GM23338 (cell line): ENCODE measurements around the gene YOD1. TPM values are rescaled to one million over a fixed set of nuclear protein-coding genes. Genes with fewer than 3 reads are reported as not detected.

Source experiments
- ATAC-seq: fragments of 200-7000 bp; cut with Tn5 transposase; 3 replicates; pipeline ENCODE4 v1.9.1; 2020
- DNase-seq: peaks from one replicate; pipeline ENCODE4 v3.0.0-alpha.2; 2015; ENCODE audit warnings: low spot score
- H2AFZ ChIP-seq: fragments of 200-600 bp; sonication (generic); 2 replicates; pipeline ENCODE4 v1.8.0; 2016; ENCODE audit warnings: antibody characterized with exemption, mild to moderate bottlenecking, moderate library complexity
- H3F3A ChIP-seq: fragments of 200-600 bp; sonication (generic); replicated peaks from 2 replicates; pipeline ENCODE4 v1.8.0; 2017; ENCODE audit warnings: antibody characterized with exemption, mixed run types, low read depth
- H3K27ac ChIP-seq: fragments of 200-600 bp; sonication (generic); 2 replicates; pipeline ENCODE4 v1.6.1; 2016; ENCODE audit warnings: low read depth
- H3K27me3 ChIP-seq: fragments of 200-600 bp; sonication (generic); 2 replicates; pipeline ENCODE4 v1.8.0; 2016; ENCODE audit warnings: mild to moderate bottlenecking, mixed run types, moderate library complexity; ENCODE audit not compliant: insufficient read depth
- H3K36me3 ChIP-seq: fragments of 200-600 bp; sonication (generic); 2 replicates; pipeline ENCODE4 v1.8.0; 2016; ENCODE audit warnings: mild to moderate bottlenecking; ENCODE audit not compliant: insufficient read depth
- H3K4me1 ChIP-seq: fragments of 200-600 bp; sonication (generic); 2 replicates; pipeline ENCODE4 v1.8.0; 2016; ENCODE audit warnings: mild to moderate bottlenecking, moderate library complexity; ENCODE audit not compliant: insufficient read depth
- H3K4me2 ChIP-seq: fragments of 200-600 bp; sonication (generic); 2 replicates; pipeline ENCODE4 v1.7.1; 2017; ENCODE audit warnings: mixed run types
- H3K4me3 ChIP-seq: fragments of 200-600 bp; sonication (generic); 2 replicates; pipeline ENCODE4 v1.6.1; 2016; ENCODE audit warnings: mixed run types
- H3K79me2 ChIP-seq: fragments of 200-600 bp; sonication (generic); replicated peaks from 2 replicates; pipeline ENCODE4 v1.8.0; 2017; ENCODE audit warnings: mild to moderate bottlenecking; ENCODE audit not compliant: insufficient read depth
- H3K9me2 ChIP-seq: fragments of 200-600 bp; sonication (generic); 2 replicates; pipeline ENCODE4 v1.8.0; 2017; ENCODE audit not compliant: insufficient read depth
- H4K20me1 ChIP-seq: fragments of 200-600 bp; sonication (generic); replicated peaks from 2 replicates; pipeline ENCODE4 v1.8.0; 2017; ENCODE audit warnings: mild to moderate bottlenecking; ENCODE audit not compliant: insufficient read depth
- H3K27ac Mint-ChIP-seq: 2 replicates; pipeline ENCODE4 v1.8.0; 2020; ENCODE audit warnings: inconsistent platforms, mild to moderate bottlenecking, moderate library complexity, mixed read lengths
- H3K27me3 Mint-ChIP-seq: 3 replicates; pipeline ENCODE4 v1.8.0; 2022; ENCODE audit warnings: low read depth, mild to moderate bottlenecking, moderate library complexity, mixed read lengths, inconsistent platforms; ENCODE audit not compliant: insufficient read depth, poor library complexity
- H3K36me3 Mint-ChIP-seq: 3 replicates; pipeline ENCODE4 v1.8.0; 2021; ENCODE audit warnings: low read depth, mild to moderate bottlenecking, inconsistent platforms, moderate library complexity, mixed read lengths
- H3K4me1 Mint-ChIP-seq: 3 replicates; pipeline ENCODE4 v1.8.0; 2020; ENCODE audit warnings: mild to moderate bottlenecking, inconsistent platforms, mixed read lengths
- H3K4me3 Mint-ChIP-seq: 3 replicates; pipeline ENCODE4 v1.8.0; 2021; ENCODE audit warnings: moderate library complexity, mild to moderate bottlenecking, inconsistent platforms, mixed read lengths
- H3K9me3 Mint-ChIP-seq: 3 replicates; pipeline ENCODE4 v1.8.0; 2020; ENCODE audit warnings: moderate library complexity, mild to moderate bottlenecking, inconsistent platforms, mixed read lengths
- CREB1 ChIP-seq: fragments of 250-450 bp; sonication (Bioruptor Pico); IDR thresholded peaks from 2 replicates; pipeline ENCODE4 v1.5.0; 2020; ENCODE audit warnings: low read depth, mild to moderate bottlenecking, moderate library complexity
- EZH2 ChIP-seq: fragments of 200-600 bp; sonication (generic); IDR thresholded peaks from one replicate; pipeline ENCODE4 v1.8.0; 2017; ENCODE audit warnings: antibody characterized with exemption, mild to moderate bottlenecking, low read depth; ENCODE audit not compliant: unreplicated experiment
- EZH2phosphoT487 ChIP-seq: fragments of 200-600 bp; sonication (generic); IDR thresholded peaks from one replicate; pipeline ENCODE4 v1.8.1; 2018; ENCODE audit warnings: antibody characterized with exemption; ENCODE audit not compliant: unreplicated experiment
- JUNB ChIP-seq: IDR thresholded peaks from one replicate; pipeline ENCODE4 v1.6.1; 2016; ENCODE audit warnings: antibody characterized with exemption; ENCODE audit not compliant: unreplicated experiment
- NANOG ChIP-seq: IDR thresholded peaks from 2 replicates; pipeline ENCODE4 v1.6.1; 2016; ENCODE audit warnings: antibody characterized with exemption, borderline replicate concordance
- POLR2AphosphoS5 ChIP-seq: IDR thresholded peaks from 2 replicates; pipeline ENCODE4 v1.6.1; 2016; ENCODE audit warnings: antibody characterized with exemption, low read depth
- STAT1 ChIP-seq: IDR thresholded peaks from one replicate; pipeline ENCODE4 v1.6.1; 2016; ENCODE audit warnings: antibody characterized with exemption; ENCODE audit not compliant: unreplicated experiment
- ZNF114 ChIP-seq: fragments of 250-450 bp; sonication (Bioruptor Pico); IDR thresholded peaks from 2 replicates; pipeline ENCODE4 v1.5.0; 2020; ENCODE audit warnings: mild to moderate bottlenecking, moderate library complexity
- polyA plus RNA-seq: library from polyadenylated mRNA; unstranded; fragments of >200 nt; fragmentation: Nextera tagmentation; extraction: Ambion mirVana; gene quantifications from 2 replicates; pipeline ENCODE4 v1.2.1, GENCODE V29; 2016
- total RNA-seq: library from RNA; depleted of rRNA; stranded (reverse); fragments of >200 nt; shearing (Covaris generic); gene quantifications from 2 replicates; pipeline ENCODE4 v1.2.3, GENCODE V29; 2014
- TF ChIP-seq, protein P1 (sequence below): fragments of 250-450 bp; sonication (Bioruptor Pico); IDR thresholded peaks from 2 replicates; pipeline ENCODE4 v1.5.0; 2020; ENCODE audit warnings: mild to moderate bottlenecking, moderate library complexity
- TF ChIP-seq, protein P2 (sequence below): IDR thresholded peaks from 2 replicates; pipeline ENCODE4 v1.6.1; 2016; ENCODE audit warnings: antibody characterized with exemption
- TF ChIP-seq, protein P3 (sequence below): IDR thresholded peaks from one replicate; pipeline ENCODE4 v1.6.1; 2018; ENCODE audit warnings: antibody characterized with exemption; ENCODE audit not compliant: unreplicated experiment

YOD1 gene
- total and polyA plus RNA-seq, 2 experiments from 2014 or later = 4.6 to 21.9 TPM

DNA sequence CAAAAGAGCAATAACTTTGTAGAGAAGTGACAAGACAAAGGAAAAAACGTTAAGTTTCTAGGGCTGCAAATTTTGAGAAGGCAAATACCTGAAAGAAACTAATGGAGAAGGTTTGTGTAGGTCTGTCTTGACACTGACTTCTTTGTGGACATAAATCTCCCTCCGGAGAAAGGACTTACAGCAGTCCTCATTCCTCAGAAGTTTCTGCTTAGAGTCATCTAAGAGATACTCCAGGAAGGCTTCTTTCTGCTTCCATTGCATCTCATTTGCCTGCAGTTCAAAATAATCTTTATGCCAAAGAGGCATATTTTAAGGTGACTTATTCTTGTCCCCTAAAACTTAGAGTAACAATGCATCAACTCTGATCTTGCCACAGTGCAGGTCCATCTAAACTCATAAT, 33.2 kb upstream of the YOD1 start:
- no peak for ATAC-seq
- peaks cover 15% of the 10 kb centered on the region for H3K4me1 Mint-ChIP-seq
- Histone ChIP-seq H4K20me1 (no peaks in the 10 kb centered on the region), H3K79me2 (no peaks in the 10 kb centered on the region), H3K4me2 (peak overlapping the region; percentile 33; the same call in 1 of the 2 replicates), H3K4me3 (no peak overlapping the region), H3K36me3 (no peaks in the 10 kb centered on the region), H3K4me1 (no peaks in the 10 kb centered on the region), H3K27ac (no peak overlapping the region), H2AFZ (peak overlapping the region; percentile 4), H3K9me2 (no peaks in the 10 kb centered on the region), H3K27me3 (no peaks in the 10 kb centered on the region), H3F3A (no peaks in the 10 kb centered on the region)
- no peak for DNase-seq
- no peaks in the 10 kb centered on the region for H3K9me3 Mint-ChIP-seq
- H3K27me3 Mint-ChIP-seq = no peaks in the 10 kb centered on the region
- no peak overlapping the region for H3K4me3 Mint-ChIP-seq
- no peak for TF ChIP-seq JUNB
- no peak for TF ChIP-seq STAT1
- TF ChIP-seq CREB1 = no peak
- no peak for TF ChIP-seq ZNF114 (CRISPR knock-in tag)
- TF ChIP-seq, protein P1, sequence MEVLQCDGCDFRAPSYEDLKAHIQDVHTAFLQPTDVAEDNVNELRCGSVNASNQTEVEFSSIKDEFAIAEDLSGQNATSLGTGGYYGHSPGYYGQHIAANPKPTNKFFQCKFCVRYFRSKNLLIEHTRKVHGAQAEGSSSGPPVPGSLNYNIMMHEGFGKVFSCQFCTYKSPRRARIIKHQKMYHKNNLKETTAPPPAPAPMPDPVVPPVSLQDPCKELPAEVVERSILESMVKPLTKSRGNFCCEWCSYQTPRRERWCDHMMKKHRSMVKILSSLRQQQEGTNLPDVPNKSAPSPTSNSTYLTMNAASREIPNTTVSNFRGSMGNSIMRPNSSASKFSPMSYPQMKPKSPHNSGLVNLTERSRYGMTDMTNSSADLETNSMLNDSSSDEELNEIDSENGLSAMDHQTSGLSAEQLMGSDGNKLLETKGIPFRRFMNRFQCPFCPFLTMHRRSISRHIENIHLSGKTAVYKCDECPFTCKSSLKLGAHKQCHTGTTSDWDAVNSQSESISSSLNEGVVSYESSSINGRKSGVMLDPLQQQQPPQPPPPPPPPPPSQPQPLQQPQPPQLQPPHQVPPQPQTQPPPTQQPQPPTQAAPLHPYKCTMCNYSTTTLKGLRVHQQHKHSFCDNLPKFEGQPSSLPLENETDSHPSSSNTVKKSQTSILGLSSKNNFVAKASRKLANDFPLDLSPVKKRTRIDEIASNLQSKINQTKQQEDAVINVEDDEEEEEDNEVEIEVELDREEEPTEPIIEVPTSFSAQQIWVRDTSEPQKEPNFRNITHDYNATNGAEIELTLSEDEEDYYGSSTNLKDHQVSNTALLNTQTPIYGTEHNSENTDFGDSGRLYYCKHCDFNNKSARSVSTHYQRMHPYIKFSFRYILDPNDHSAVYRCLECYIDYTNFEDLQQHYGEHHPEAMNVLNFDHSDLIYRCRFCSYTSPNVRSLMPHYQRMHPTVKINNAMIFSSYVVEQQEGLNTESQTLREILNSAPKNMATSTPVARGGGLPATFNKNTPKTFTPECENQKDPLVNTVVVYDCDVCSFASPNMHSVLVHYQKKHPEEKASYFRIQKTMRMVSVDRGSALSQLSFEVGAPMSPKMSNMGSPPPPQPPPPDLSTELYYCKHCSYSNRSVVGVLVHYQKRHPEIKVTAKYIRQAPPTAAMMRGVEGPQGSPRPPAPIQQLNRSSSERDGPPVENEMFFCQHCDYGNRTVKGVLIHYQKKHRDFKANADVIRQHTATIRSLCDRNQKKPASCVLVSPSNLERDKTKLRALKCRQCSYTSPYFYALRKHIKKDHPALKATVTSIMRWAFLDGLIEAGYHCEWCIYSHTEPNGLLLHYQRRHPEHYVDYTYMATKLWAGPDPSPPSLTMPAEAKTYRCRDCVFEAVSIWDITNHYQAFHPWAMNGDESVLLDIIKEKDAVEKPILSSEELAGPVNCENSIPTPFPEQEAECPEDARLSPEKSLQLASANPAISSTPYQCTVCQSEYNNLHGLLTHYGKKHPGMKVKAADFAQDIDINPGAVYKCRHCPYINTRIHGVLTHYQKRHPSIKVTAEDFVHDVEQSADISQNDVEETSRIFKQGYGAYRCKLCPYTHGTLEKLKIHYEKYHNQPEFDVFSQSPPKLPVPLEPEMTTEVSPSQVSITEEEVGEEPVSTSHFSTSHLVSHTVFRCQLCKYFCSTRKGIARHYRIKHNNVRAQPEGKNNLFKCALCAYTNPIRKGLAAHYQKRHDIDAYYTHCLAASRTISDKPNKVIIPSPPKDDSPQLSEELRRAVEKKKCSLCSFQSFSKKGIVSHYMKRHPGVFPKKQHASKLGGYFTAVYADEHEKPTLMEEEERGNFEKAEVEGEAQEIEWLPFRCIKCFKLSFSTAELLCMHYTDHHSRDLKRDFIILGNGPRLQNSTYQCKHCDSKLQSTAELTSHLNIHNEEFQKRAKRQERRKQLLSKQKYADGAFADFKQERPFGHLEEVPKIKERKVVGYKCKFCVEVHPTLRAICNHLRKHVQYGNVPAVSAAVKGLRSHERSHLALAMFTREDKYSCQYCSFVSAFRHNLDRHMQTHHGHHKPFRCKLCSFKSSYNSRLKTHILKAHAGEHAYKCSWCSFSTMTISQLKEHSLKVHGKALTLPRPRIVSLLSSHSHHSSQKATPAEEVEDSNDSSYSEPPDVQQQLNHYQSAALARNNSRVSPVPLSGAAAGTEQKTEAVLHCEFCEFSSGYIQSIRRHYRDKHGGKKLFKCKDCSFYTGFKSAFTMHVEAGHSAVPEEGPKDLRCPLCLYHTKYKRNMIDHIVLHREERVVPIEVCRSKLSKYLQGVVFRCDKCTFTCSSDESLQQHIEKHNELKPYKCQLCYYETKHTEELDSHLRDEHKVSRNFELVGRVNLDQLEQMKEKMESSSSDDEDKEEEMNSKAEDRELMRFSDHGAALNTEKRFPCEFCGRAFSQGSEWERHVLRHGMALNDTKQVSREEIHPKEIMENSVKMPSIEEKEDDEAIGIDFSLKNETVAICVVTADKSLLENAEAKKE (CRISPR knock-in tag) = no peak
- TF ChIP-seq POLR2AphosphoS5 = no peak
- no peaks in the 10 kb centered on the region for H3K36me3 Mint-ChIP-seq
- no peak overlapping the region for H3K27ac Mint-ChIP-seq

DNA sequence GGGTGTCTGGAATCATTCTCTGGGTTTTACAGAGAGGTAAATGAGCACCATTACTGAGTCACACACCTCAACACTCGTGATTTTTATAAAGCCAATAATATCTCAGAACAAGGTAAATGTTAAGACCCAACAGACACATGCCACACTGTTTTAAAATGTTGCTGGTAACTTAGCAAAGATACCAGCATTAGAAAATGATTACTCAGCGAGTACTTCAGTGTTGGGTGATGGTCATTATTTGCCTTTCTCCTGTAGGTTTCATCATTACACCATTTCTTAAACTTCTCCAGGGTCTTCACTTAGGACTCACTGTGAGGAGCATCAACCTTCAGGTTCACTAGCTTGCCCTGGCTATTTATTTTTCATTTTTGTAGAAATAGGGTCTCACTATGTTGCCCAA, 30.8 kb upstream of the YOD1 start:
- Histone ChIP-seq H3K4me1 (peaks cover 3% of the 10 kb centered on the region; the same call in 1 of the 2 replicates), H4K20me1 (no peaks in the 10 kb centered on the region), H3K27ac (no peak overlapping the region), H3K79me2 (no peaks in the 10 kb centered on the region), H3F3A (no peaks in the 10 kb centered on the region), H3K36me3 (no peaks in the 10 kb centered on the region), H3K4me2 (no peak overlapping the region), H3K27me3 (no peaks in the 10 kb centered on the region), H3K4me3 (no peak overlapping the region), H3K9me2 (no peaks in the 10 kb centered on the region), H2AFZ (no peak overlapping the region)
- no peak overlapping the region for H3K4me3 Mint-ChIP-seq
- H3K9me3 Mint-ChIP-seq = no peaks in the 10 kb centered on the region
- DNase-seq (no peak), ATAC-seq (no peak)
- no peak overlapping the region for H3K27ac Mint-ChIP-seq
- H3K4me1 Mint-ChIP-seq = peaks cover 28% of the 10 kb centered on the region
- H3K36me3 Mint-ChIP-seq = no peaks in the 10 kb centered on the region; the same call in 2 of the 3 replicates
- peaks cover 2% of the 10 kb centered on the region for H3K27me3 Mint-ChIP-seq
- TF ChIP-seq NANOG (no peak), ZNF114 (CRISPR knock-in tag) (no peak), CREB1 (no peak), EZH2 (no peak), JUNB (no peak), POLR2AphosphoS5 (no peak), EZH2phosphoT487 (no peak)
- TF ChIP-seq, protein P2, sequence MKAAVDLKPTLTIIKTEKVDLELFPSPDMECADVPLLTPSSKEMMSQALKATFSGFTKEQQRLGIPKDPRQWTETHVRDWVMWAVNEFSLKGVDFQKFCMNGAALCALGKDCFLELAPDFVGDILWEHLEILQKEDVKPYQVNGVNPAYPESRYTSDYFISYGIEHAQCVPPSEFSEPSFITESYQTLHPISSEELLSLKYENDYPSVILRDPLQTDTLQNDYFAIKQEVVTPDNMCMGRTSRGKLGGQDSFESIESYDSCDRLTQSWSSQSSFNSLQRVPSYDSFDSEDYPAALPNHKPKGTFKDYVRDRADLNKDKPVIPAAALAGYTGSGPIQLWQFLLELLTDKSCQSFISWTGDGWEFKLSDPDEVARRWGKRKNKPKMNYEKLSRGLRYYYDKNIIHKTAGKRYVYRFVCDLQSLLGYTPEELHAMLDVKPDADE = no peak
- TF ChIP-seq, protein P3, sequence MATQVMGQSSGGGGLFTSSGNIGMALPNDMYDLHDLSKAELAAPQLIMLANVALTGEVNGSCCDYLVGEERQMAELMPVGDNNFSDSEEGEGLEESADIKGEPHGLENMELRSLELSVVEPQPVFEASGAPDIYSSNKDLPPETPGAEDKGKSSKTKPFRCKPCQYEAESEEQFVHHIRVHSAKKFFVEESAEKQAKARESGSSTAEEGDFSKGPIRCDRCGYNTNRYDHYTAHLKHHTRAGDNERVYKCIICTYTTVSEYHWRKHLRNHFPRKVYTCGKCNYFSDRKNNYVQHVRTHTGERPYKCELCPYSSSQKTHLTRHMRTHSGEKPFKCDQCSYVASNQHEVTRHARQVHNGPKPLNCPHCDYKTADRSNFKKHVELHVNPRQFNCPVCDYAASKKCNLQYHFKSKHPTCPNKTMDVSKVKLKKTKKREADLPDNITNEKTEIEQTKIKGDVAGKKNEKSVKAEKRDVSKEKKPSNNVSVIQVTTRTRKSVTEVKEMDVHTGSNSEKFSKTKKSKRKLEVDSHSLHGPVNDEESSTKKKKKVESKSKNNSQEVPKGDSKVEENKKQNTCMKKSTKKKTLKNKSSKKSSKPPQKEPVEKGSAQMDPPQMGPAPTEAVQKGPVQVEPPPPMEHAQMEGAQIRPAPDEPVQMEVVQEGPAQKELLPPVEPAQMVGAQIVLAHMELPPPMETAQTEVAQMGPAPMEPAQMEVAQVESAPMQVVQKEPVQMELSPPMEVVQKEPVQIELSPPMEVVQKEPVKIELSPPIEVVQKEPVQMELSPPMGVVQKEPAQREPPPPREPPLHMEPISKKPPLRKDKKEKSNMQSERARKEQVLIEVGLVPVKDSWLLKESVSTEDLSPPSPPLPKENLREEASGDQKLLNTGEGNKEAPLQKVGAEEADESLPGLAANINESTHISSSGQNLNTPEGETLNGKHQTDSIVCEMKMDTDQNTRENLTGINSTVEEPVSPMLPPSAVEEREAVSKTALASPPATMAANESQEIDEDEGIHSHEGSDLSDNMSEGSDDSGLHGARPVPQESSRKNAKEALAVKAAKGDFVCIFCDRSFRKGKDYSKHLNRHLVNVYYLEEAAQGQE = no peak
